SKM-1 (cell line): Measurements from ENCODE around the gene PRKD1.
"Not testable (repeated sequence)": the region's sequence is repeated elsewhere in the genome, so short reads cannot be mapped to it uniquely, and the experiment has no call there.

ENCODE experiments used
- DNase-seq: peaks from one replicate; lab custom pipeline; 2025; ENCODE audit not compliant: unreplicated experiment; lab: John Stamatoyannopoulos, UW

The PRKD1 gene

GRCh38 chr14:29839691-29840090, 88.0 kb downstream of the PRKD1 start:
- not testable (repeated sequence) for DNase-seq

- no peak for DNase-seq
These were observed 88.9 kb downstream of the PRKD1 start for GRCh38 chr14:29838752-29839151.

GRCh38 chr14:29836395-29836794, 91.3 kb downstream of the PRKD1 start:
- DNase-seq = no peak

GRCh38 chr14:29832042-29832441, 95.6 kb downstream of the PRKD1 start:
- DNase-seq = no peak

GRCh38 chr14:29829851-29830250, 97.8 kb downstream of the PRKD1 start:
- no peak for DNase-seq

GRCh38 chr14:29823816-29824215, 103.8 kb downstream of the PRKD1 start:
- no peak for DNase-seq

- no peak for DNase-seq
These were observed 105.3 kb downstream of the PRKD1 start for GRCh38 chr14:29822430-29822709.

- no peak for DNase-seq
These were observed 105.8 kb downstream of the PRKD1 start for GRCh38 chr14:29821661-29822429.

- DNase-seq = no peak
These were observed 106.4 kb downstream of the PRKD1 start for GRCh38 chr14:29821242-29821641.

GRCh38 chr14:29820785-29821184, 106.9 kb downstream of the PRKD1 start:
- DNase-seq = no peak

GRCh38 chr14:29817767-29818405, 109.8 kb downstream of the PRKD1 start:
- no peak for DNase-seq

- no peak for DNase-seq
These were observed 112.5 kb downstream of the PRKD1 start for GRCh38 chr14:29815016-29815674.

- DNase-seq = no peak
These were observed 113.3 kb downstream of the PRKD1 start for GRCh38 chr14:29814156-29815015.

GRCh38 chr14:29810682-29811081, 117.0 kb downstream of the PRKD1 start:
- no peak for DNase-seq

- DNase-seq = no peak
These were observed 117.6 kb downstream of the PRKD1 start for GRCh38 chr14:29810064-29810463.

- DNase-seq = no peak
These were observed 121.5 kb downstream of the PRKD1 start for GRCh38 chr14:29806124-29806517.

- no peak for DNase-seq
These were observed 122.1 kb downstream of the PRKD1 start for GRCh38 chr14:29805415-29806123.

- no peak for DNase-seq
These were observed 123.0 kb downstream of the PRKD1 start for GRCh38 chr14:29804481-29805266.

GRCh38 chr14:29803045-29803444, 124.6 kb downstream of the PRKD1 start:
- DNase-seq = no peak

- DNase-seq = no peak
These were observed 125.4 kb downstream of the PRKD1 start for GRCh38 chr14:29802211-29802610.
